Trophoblast cell (in vitro differentiated cells and primary cell): Measurements from ENCODE around the gene FOXD4L6.
"Not testable (repeated sequence)": the region's sequence is repeated elsewhere in the genome, so short reads cannot be mapped to it uniquely, and the experiment has no call there.

Experiments
- DNase-seq, 2 donors: peaks; one replicate each; pipeline ENCODE4 v3.0.0-alpha.2; 2016
- H2AFZ ChIP-seq: 2 replicates; pipeline ENCODE4 v1.6.1; 2013; ENCODE audit warnings: low read length, moderate library complexity, mild to moderate bottlenecking; ENCODE audit not compliant: insufficient read depth, poor library complexity
- H2AK5ac ChIP-seq: 2 replicates; pipeline ENCODE4 v1.6.1; 2013; ENCODE audit warnings: mild to moderate bottlenecking, low read length
- H2BK120ac ChIP-seq: 2 replicates; pipeline ENCODE4 v1.6.1; 2013; ENCODE audit warnings: low read length, mild to moderate bottlenecking, moderate library complexity; ENCODE audit not compliant: insufficient read depth, poor library complexity
- H2BK12ac ChIP-seq: 2 replicates; pipeline ENCODE4 v1.6.1; 2013; ENCODE audit warnings: mild to moderate bottlenecking, low read length, moderate library complexity
- H2BK5ac ChIP-seq: 2 replicates; pipeline ENCODE4 v1.6.1; 2013; ENCODE audit warnings: low read length, low read depth, moderate library complexity, mild to moderate bottlenecking; ENCODE audit not compliant: poor library complexity
- H3K14ac ChIP-seq: 2 replicates; pipeline ENCODE4 v1.6.1; 2013; ENCODE audit warnings: mild to moderate bottlenecking, low read length
- H3K18ac ChIP-seq: 2 replicates; pipeline ENCODE4 v1.6.1; 2013; ENCODE audit warnings: mild to moderate bottlenecking, low read length
- H3K23ac ChIP-seq: 2 replicates; pipeline ENCODE4 v1.6.1; 2013; ENCODE audit warnings: low read length
- H3K27ac ChIP-seq: 2 replicates; pipeline ENCODE4 v1.5.1; 2013; ENCODE audit warnings: low read depth, mild to moderate bottlenecking, inconsistent platforms, low read length, moderate library complexity
- H3K27me3 ChIP-seq: 2 replicates; pipeline ENCODE4 v1.6.1; 2013; ENCODE audit warnings: inconsistent platforms, mild to moderate bottlenecking, low read length, moderate library complexity; ENCODE audit not compliant: insufficient read depth
- H3K36me3 ChIP-seq, 2 experiments: 1 replicate in 1 of 2; 2 replicates in 1 of 2; pipeline ENCODE4 v1.6.1; 2013; ENCODE audit warnings: low read length in 2 of 2, mild to moderate bottlenecking in 2 of 2, moderate library complexity in 1 of 2; ENCODE audit not compliant: insufficient read depth in 2 of 2, control insufficient read depth in 1 of 2
- H3K4ac ChIP-seq: 2 replicates; pipeline ENCODE4 v1.6.1; 2013; ENCODE audit warnings: low read depth, mild to moderate bottlenecking, low read length, moderate library complexity
- H3K4me1 ChIP-seq, 2 experiments: 1 replicate in 1 of 2; 2 replicates in 1 of 2; pipeline ENCODE4 v1.6.1; 2013; ENCODE audit warnings: low read length in 2 of 2, mild to moderate bottlenecking in 2 of 2, moderate library complexity in 1 of 2; ENCODE audit not compliant: insufficient read depth in 2 of 2, control insufficient read depth in 1 of 2
- H3K4me2 ChIP-seq: 2 replicates; pipeline ENCODE4 v1.6.1; 2013; ENCODE audit warnings: inconsistent platforms, mild to moderate bottlenecking, low read length, moderate library complexity
- H3K4me3 ChIP-seq: 2 replicates; pipeline ENCODE4 v1.5.1; 2013; ENCODE audit warnings: mild to moderate bottlenecking, low read depth, low read length, inconsistent platforms
- H3K79me1 ChIP-seq: one replicate; pipeline ENCODE4 v1.6.1; 2013; ENCODE audit warnings: low read length
- H3K79me2 ChIP-seq: 2 replicates; pipeline ENCODE4 v1.6.1; 2013; ENCODE audit warnings: low read length, mild to moderate bottlenecking; ENCODE audit not compliant: control insufficient read depth, insufficient read depth, poor library complexity
- H3K9ac ChIP-seq: 2 replicates; pipeline ENCODE4 v1.6.1; 2013; ENCODE audit warnings: mild to moderate bottlenecking, low read length
- H3K9me3 ChIP-seq: 2 replicates; pipeline ENCODE4 v1.6.1; 2013; ENCODE audit warnings: low read depth, mild to moderate bottlenecking, control low read depth, inconsistent platforms, low read length; ENCODE audit not compliant: insufficient read depth
- H4K12ac ChIP-seq: 2 replicates; pipeline ENCODE4 v1.6.1; 2013; ENCODE audit warnings: low read depth, mild to moderate bottlenecking, low read length, moderate library complexity
- H4K8ac ChIP-seq: 2 replicates; pipeline ENCODE4 v1.6.1; 2013; ENCODE audit warnings: low read depth, mild to moderate bottlenecking, low read length, moderate library complexity
- H4K91ac ChIP-seq: one replicate; pipeline ENCODE4 v1.6.1; 2013; ENCODE audit warnings: low read depth, mild to moderate bottlenecking, low read length, moderate library complexity
- WGBS: extraction: QIAGEN DNeasy Blood & Tissue Kit; methylation state at CpG from one replicate; pipeline ENCODE4 v1.1.7; 2013; ENCODE audit warnings: missing lambda C conversion rate; ENCODE audit not compliant: insufficient read length, insufficient coverage; ENCODE audit errors: extremely low coverage; 5-methylcytosine and 5-hydroxymethylcytosine counted together

FOXD4L6 gene

GRCh38 chr9:41094010-41094773 lies 34.3 kb downstream of the FOXD4L6 start:
- not testable (repeated sequence) for H3K27me3 ChIP-seq, H2BK120ac ChIP-seq, DNase-seq, H4K8ac ChIP-seq, H3K4me2 ChIP-seq, H3K18ac ChIP-seq, H4K91ac ChIP-seq, H3K79me2 ChIP-seq, H3K23ac ChIP-seq, H2BK5ac ChIP-seq, H3K9me3 ChIP-seq, H2BK12ac ChIP-seq, H3K27ac ChIP-seq, H3K14ac ChIP-seq, H2AFZ ChIP-seq, H3K4ac ChIP-seq, H3K4me1 ChIP-seq, H3K36me3 ChIP-seq, H3K9ac ChIP-seq, H3K79me1 ChIP-seq, H4K12ac ChIP-seq, H3K4me3 ChIP-seq, H2AK5ac ChIP-seq
- no CpG with 5 or more reads among the region's 9 CpGs for WGBS

- not testable (repeated sequence) for H3K4me3 ChIP-seq, H2AK5ac ChIP-seq, H3K9ac ChIP-seq, H2BK12ac ChIP-seq, H2AFZ ChIP-seq, H3K79me1 ChIP-seq, DNase-seq, H3K18ac ChIP-seq, H3K23ac ChIP-seq, H3K79me2 ChIP-seq, H4K12ac ChIP-seq, H4K91ac ChIP-seq, H2BK120ac ChIP-seq, H3K36me3 ChIP-seq, H3K27me3 ChIP-seq, H3K14ac ChIP-seq, H3K4ac ChIP-seq, H3K4me2 ChIP-seq, H3K27ac ChIP-seq, H3K9me3 ChIP-seq, H3K4me1 ChIP-seq, H4K8ac ChIP-seq, H2BK5ac ChIP-seq
These were observed 37.6 kb downstream of the FOXD4L6 start for GRCh38 chr9:41090922-41091321.

GRCh38 chr9:41090386-41090785 lies 38.1 kb downstream of the FOXD4L6 start:
- H3K4me3 ChIP-seq, H3K4ac ChIP-seq, DNase-seq, H3K9me3 ChIP-seq, H2BK120ac ChIP-seq, H2AK5ac ChIP-seq, H3K36me3 ChIP-seq, H2AFZ ChIP-seq, H4K8ac ChIP-seq, H3K14ac ChIP-seq, H3K79me1 ChIP-seq, H3K4me1 ChIP-seq, H2BK12ac ChIP-seq, H3K4me2 ChIP-seq, H3K18ac ChIP-seq, H2BK5ac ChIP-seq, H3K23ac ChIP-seq, H3K9ac ChIP-seq, H4K91ac ChIP-seq, H3K79me2 ChIP-seq, H4K12ac ChIP-seq, H3K27me3 ChIP-seq, H3K27ac ChIP-seq: not testable (repeated sequence)
- WGBS, result no CpG with 5 or more reads among the region's 1 CpG

- not testable (repeated sequence) for H2BK12ac ChIP-seq, H2BK120ac ChIP-seq, H3K4me1 ChIP-seq, DNase-seq, H4K91ac ChIP-seq, H4K12ac ChIP-seq, H3K4ac ChIP-seq, H2BK5ac ChIP-seq, H2AFZ ChIP-seq, H2AK5ac ChIP-seq, H3K79me1 ChIP-seq, H3K9me3 ChIP-seq, H3K14ac ChIP-seq, H3K4me2 ChIP-seq, H3K36me3 ChIP-seq, H3K23ac ChIP-seq, H3K79me2 ChIP-seq, H3K27ac ChIP-seq, H3K27me3 ChIP-seq, H4K8ac ChIP-seq, H3K4me3 ChIP-seq, H3K18ac ChIP-seq, H3K9ac ChIP-seq
- WGBS, result no CpG with 5 or more reads among the region's 11 CpGs
These were observed 39.9 kb downstream of the FOXD4L6 start for GRCh38 chr9:41088450-41089059.
